IMR-90 (cell line): ENCODE data around the gene HNRNPAB. TPM values are rescaled to one million over a fixed set of nuclear protein-coding genes. Genes with fewer than 3 reads are reported as not detected.
"Not testable (repeated sequence)": the region's sequence is repeated elsewhere in the genome, so short reads cannot be mapped to it uniquely, and the experiment has no call there.

Source experiments
- ATAC-seq: fragments of 200-7000 bp; cut with Tn5 transposase; 2 replicates; pipeline ENCODE4 v1.9.1; 2020; ENCODE audit warnings: low read depth, mild to moderate bottlenecking, moderate library complexity
- BruUV-seq: library from RNA; stranded (reverse); fragments of 400-500 nt; replicated peaks from 2 replicates; lab custom pipeline; 2021; lab: Mats Ljungman, UMichigan
- CTCF ChIA-PET: fragments of 300-600 bp; formaldehyde crosslinking; extraction: SDS; loops from one replicate; lab custom pipeline; 2021; ENCODE audit warnings: antibody characterized with exemption; lab: Yijun Ruan, JAX
- POLR2A ChIA-PET: fragments of 300-600 bp; sonication (Branson Sonifier 250); formaldehyde crosslinking; loops from one replicate; lab custom pipeline; 2022; ENCODE audit warnings: antibody characterized with exemption; ENCODE audit not compliant: unreplicated experiment; lab: Charles Lee
- DNase-seq: peaks from one replicate; pipeline ENCODE4 v3.0.0; 2013
- H2AFZ ChIP-seq: replicated peaks from 2 replicates; pipeline ENCODE3; 2013; ENCODE audit warnings: low read length, mild to moderate bottlenecking; ENCODE audit not compliant: poor library complexity
- H2AK5ac ChIP-seq: 2 replicates; pipeline ENCODE4 v1.6.1; 2013; ENCODE audit warnings: low read depth, low read length, inconsistent platforms
- H2AK9ac ChIP-seq: replicated peaks from 2 replicates; pipeline ENCODE3; 2013; ENCODE audit warnings: mild to moderate bottlenecking, low read depth, low read length, moderate library complexity; ENCODE audit not compliant: poor library complexity
- H2BK120ac ChIP-seq: 2 replicates; pipeline ENCODE4 v1.6.1; 2013; ENCODE audit warnings: low read depth, low read length, inconsistent platforms
- H2BK15ac ChIP-seq: 3 replicates; pipeline ENCODE4 v1.6.1; 2013; ENCODE audit warnings: low read depth, low read length, inconsistent platforms
- H2BK20ac ChIP-seq: 2 replicates; pipeline ENCODE4 v1.6.1; 2013; ENCODE audit warnings: low read depth, mild to moderate bottlenecking, inconsistent platforms, low read length, moderate library complexity
- H2BK5ac ChIP-seq: 2 replicates; pipeline ENCODE4 v1.6.1; 2013; ENCODE audit warnings: mild to moderate bottlenecking, low read depth, low read length, inconsistent platforms; ENCODE audit not compliant: poor library complexity, severe bottlenecking
- H3K14ac ChIP-seq: replicated peaks from 2 replicates; pipeline ENCODE4 v1.6.1; 2013; ENCODE audit warnings: low read depth, low read length, inconsistent platforms
- H3K18ac ChIP-seq: 2 replicates; pipeline ENCODE4 v1.6.1; 2013; ENCODE audit warnings: low read depth, low read length, control low read depth
- H3K23ac ChIP-seq: 2 replicates; pipeline ENCODE4 v1.6.1; 2013; ENCODE audit warnings: low read depth, low read length, inconsistent platforms
- H3K27ac ChIP-seq: 2 replicates; pipeline ENCODE4 v1.5.1; 2013; ENCODE audit warnings: mild to moderate bottlenecking, control low read depth, low read length; ENCODE audit not compliant: insufficient read depth
- H3K27me3 ChIP-seq: 2 replicates; pipeline ENCODE4 v1.6.1; 2013; ENCODE audit warnings: low read length; ENCODE audit not compliant: control insufficient read depth, insufficient read depth
- H3K36me3 ChIP-seq: 2 replicates; pipeline ENCODE4 v1.6.1; 2013; ENCODE audit warnings: low read length, mixed read lengths; ENCODE audit not compliant: control insufficient read depth, insufficient read depth
- H3K4ac ChIP-seq: 2 replicates; pipeline ENCODE4 v1.6.1; 2013; ENCODE audit warnings: low read depth, low read length, inconsistent platforms
- H3K4me1 ChIP-seq: 2 replicates; pipeline ENCODE4 v1.6.1; 2013; ENCODE audit warnings: low read length, mixed read lengths; ENCODE audit not compliant: control insufficient read depth, insufficient read depth
- H3K4me2 ChIP-seq: 2 replicates; pipeline ENCODE4 v1.6.1; 2013; ENCODE audit warnings: low read depth, mild to moderate bottlenecking, control low read depth, low read length, moderate library complexity
- H3K4me3 ChIP-seq: 2 replicates; pipeline ENCODE4 v1.5.1; 2013; ENCODE audit warnings: low read depth, mild to moderate bottlenecking, control low read depth, low read length, moderate library complexity; ENCODE audit not compliant: insufficient read depth
- H3K56ac ChIP-seq: 2 replicates; pipeline ENCODE4 v1.6.1; 2013; ENCODE audit warnings: low read length, inconsistent platforms; ENCODE audit not compliant: insufficient read depth; ENCODE audit errors: extremely low read depth
- H3K79me1 ChIP-seq, 2 experiments: 2 replicates each; pipeline ENCODE4 v1.6.1; 2013; ENCODE audit warnings: low read length in 2 of 2, inconsistent platforms in 1 of 2, low read depth in 1 of 2
- H3K9ac ChIP-seq: 2 replicates; pipeline ENCODE4 v1.6.1; 2013; ENCODE audit warnings: low read depth, low read length, control low read depth
- H3K9me1 ChIP-seq: 2 replicates; pipeline ENCODE4 v1.6.1; 2013; ENCODE audit warnings: low read length, inconsistent platforms; ENCODE audit not compliant: insufficient read depth
- H3K9me3 ChIP-seq: 2 replicates; pipeline ENCODE4 v1.6.1; 2013; ENCODE audit warnings: low read length; ENCODE audit not compliant: control insufficient read depth, insufficient read depth
- H4K20me1 ChIP-seq: 2 replicates; pipeline ENCODE4 v1.6.1; 2013; ENCODE audit warnings: low read length, inconsistent platforms; ENCODE audit not compliant: insufficient read depth
- H4K5ac ChIP-seq: 2 replicates; pipeline ENCODE4 v1.6.1; 2013; ENCODE audit warnings: mild to moderate bottlenecking, low read depth, low read length, control low read depth
- H4K8ac ChIP-seq, 2 experiments: 2 replicates each; pipeline ENCODE4 v1.6.1; 2013; ENCODE audit warnings: low read depth in 2 of 2, low read length in 2 of 2, control low read depth in 1 of 2, inconsistent platforms in 1 of 2
- H4K91ac ChIP-seq: 2 replicates; pipeline ENCODE4 v1.6.1; 2013; ENCODE audit warnings: low read depth, low read length, inconsistent platforms; ENCODE audit not compliant: insufficient read depth
- WGBS, 2 experiments: methylation state at CpG; one replicate each; pipeline versions ENCODE4 v1.1.5 to v1.1.7; 2013; ENCODE audit warnings: missing lambda C conversion rate in 2 of 2; ENCODE audit not compliant: insufficient read length in 1 of 2; ENCODE audit errors: extremely low coverage in 2 of 2; 5-methylcytosine and 5-hydroxymethylcytosine counted together
- dilution Hi-C: fragments of 300-500 bp; cut with HindIII; formaldehyde crosslinking; loops from one replicate; pipeline ENCODE4 v1.14.3; 2018; ENCODE audit warnings: low sequenced_read_pairs; ENCODE audit not compliant: unreplicated experiment
- in situ Hi-C: fragments of 300-500 bp; cut with MboI; formaldehyde crosslinking; loops from 3 replicates; pipeline ENCODE4 v1.14.3; 2019; ENCODE audit warnings: low sequenced_read_pairs, inconsistent platforms, mixed read lengths
- intact Hi-C: fragments of 100-400 bp; cut with micrococcal nuclease; formaldehyde crosslinking; loops from 2 replicates; pipeline ENCODE4 v1.10.0; 2022
- polyA plus RNA-seq, 3 experiments: library from polyadenylated mRNA; depleted of rRNA; stranded (reverse); fragments of >200 nt; gene quantifications; 2 replicates each; pipeline ENCODE4 v1.2.3, GENCODE V29; 2012; ENCODE audit warnings: low replicate concordance in 1 of 3
- total RNA-seq: library from RNA; depleted of rRNA; stranded (reverse); fragments of >200 nt; gene quantifications from 2 replicates; pipeline ENCODE4 v1.2.3, GENCODE V29; 2012

The HNRNPAB gene
- total and polyA plus RNA-seq, 2 of the 4 experiments (the other 2 are of a cell fraction), result 32.1 to 128 TPM

GRCh38 chr5:178229111-178229510 is 24.8 kb downstream of the HNRNPAB start:
- H2BK120ac ChIP-seq, ATAC-seq, H3K56ac ChIP-seq, H2AK5ac ChIP-seq, DNase-seq, H3K14ac ChIP-seq, H4K91ac ChIP-seq, H3K27me3 ChIP-seq, dilution Hi-C loops, H2BK20ac ChIP-seq, POLR2A ChIA-PET, H3K4ac ChIP-seq, H3K9ac ChIP-seq, H2BK5ac ChIP-seq, H4K20me1 ChIP-seq, H3K4me2 ChIP-seq, H3K27ac ChIP-seq, H2AK9ac ChIP-seq, H2AFZ ChIP-seq, H3K23ac ChIP-seq, intact Hi-C loops, H3K18ac ChIP-seq, H2BK15ac ChIP-seq, H3K4me1 ChIP-seq, H4K5ac ChIP-seq, H3K9me3 ChIP-seq, BruUV-seq, H4K8ac ChIP-seq, CTCF ChIA-PET, H3K4me3 ChIP-seq, in situ Hi-C loops: not testable (repeated sequence)
- H3K9me1 ChIP-seq, result peaks cover 23% of the 10 kb centered on the region
- H3K79me1 ChIP-seq, result peaks cover 21 to 64% of the 10 kb centered on the region in 2 experiments
- H3K36me3 ChIP-seq, result peaks cover 41% of the 10 kb centered on the region
- WGBS, 2 experiments, result 80% methylated on average over 4 of the region's 13 CpGs; no CpG with 5 or more reads in 1 of the 2 experiments
